Embryonic facial prominence (tissue), 1 donor: ENCODE results near the gene CLTCL1.
"Not testable (repeated sequence)": the region's sequence is repeated elsewhere in the genome, so short reads cannot be mapped to it uniquely, and the experiment has no call there.

ENCODE experiments used
- DNase-seq: peaks from one replicate; pipeline ENCODE4 v3.0.0-alpha.2; 2016; ENCODE audit errors: extremely low spot score

Gene CLTCL1

GRCh38 chr22:19291580-19292457 is at the start of gene CLTCL1:
Gene CLTCL1, minus strand, starts transcription at chr22:19291719. Its CDS starts 78 bp downstream, at chr22:19291641.
- DNase-seq = peak; percentile 66

GRCh38 chr22:19337137-19337536 is 45.6 kb upstream of the CLTCL1 start:
- DNase-seq = no peak

DNA sequence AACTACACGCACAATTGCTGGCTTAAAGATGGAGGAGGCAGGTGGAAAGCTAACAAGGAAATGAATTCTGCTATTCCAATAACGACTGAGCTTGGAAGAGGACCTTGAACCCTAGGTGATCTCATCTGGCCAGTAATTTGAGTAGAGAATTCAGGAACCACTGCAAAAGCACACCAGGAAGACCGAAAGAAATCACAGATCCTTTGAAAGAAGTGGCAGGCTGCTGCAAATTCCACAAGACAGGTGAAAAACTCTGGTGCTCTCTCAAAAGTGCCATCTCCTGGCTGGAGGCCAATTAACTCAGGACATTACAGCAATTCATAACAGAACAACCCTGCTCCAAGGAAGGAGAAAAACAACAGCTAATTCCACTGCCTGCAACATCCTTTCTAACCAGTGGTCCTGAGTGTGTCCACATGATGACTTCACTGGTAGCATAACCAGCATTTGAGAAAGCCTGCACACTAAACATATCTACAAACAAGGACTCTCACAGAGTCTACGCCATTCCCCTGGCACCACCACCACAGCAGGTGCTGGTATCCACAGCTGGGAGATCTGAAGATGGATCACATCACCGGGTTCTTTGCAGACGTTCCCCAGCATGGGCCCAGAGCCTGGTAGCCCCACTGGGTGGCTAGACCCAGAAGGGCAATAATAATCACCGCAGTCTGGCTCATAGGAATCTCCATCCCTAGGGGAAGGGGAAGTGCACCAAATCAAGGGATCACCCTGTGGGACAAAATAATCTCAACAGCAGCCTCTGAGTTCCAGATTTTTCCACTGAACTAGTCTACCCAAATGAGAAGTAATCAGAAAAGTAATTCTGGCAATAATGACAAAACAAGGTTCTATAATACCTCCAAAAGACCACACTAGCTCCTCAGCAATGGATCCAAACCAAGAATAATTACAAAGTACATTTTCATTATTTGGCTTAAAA is 44.9 kb upstream of the CLTCL1 start:
- DNase-seq = no peak

DNA sequence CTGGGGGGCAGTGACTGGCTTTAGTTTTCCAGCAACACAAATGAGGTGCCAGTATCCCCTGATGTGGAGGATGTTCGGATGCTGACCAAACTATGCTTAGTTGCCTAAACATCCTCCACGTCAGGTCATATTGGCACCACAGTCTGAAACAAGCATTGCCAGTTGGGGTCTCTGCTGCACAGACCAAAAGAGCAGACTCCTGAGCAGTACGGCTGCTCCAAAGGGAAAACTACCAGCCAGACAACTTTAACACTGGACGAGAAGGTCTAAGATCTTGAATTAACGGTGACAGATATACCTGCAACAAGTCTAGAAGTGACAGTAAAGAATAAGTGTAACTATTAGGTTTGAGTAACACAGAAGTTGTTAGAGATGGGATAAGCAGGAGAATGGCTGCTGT is 40.5 kb upstream of the CLTCL1 start:
- DNase-seq = no peak

- DNase-seq = no peak
Observed at GRCh38 chr22:19331474-19331873, 40.0 kb upstream of the CLTCL1 start.

GRCh38 chr22:19330865-19331418 is 39.4 kb upstream of the CLTCL1 start:
- no peak for DNase-seq

DNA sequence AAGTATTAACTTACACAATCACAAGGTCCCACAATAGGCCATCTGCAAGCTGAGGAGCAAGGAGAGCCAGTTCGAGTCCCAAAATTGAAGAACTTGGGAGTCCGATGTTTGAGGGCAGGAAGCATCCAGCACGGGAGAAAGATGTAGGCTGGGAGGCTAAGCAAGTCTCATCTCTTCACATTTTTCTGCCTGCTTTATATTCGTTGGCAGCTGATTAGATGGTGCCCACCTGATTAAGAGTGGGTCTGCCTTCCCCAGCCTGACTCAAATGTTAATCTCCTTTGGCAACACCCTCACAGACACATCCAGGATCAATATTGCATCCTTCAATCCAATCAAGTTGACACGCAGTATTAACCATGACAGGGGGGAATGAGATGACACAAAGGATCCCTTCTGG is 38.7 kb upstream of the CLTCL1 start:
- DNase-seq = not testable (repeated sequence)

DNA sequence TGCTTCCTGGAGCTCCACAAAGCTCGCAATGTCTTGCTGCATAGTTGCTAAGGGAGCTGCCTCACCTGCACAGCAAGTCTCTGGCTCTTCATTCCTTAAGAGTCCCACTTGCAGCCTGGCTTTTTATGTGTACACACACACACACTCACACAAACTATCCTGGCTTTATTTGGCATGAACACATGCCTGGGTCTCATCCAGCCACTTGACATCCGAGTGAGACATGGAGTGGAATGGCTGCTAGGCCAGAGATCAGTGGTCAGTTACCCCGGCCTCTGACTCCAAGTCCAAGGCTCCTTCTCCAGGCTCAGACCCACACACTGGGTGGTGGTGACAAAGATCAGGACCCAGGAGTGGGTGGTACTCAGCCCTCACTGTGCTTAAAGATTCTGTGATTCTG is 37.9 kb upstream of the CLTCL1 start:
- no peak for DNase-seq

DNA sequence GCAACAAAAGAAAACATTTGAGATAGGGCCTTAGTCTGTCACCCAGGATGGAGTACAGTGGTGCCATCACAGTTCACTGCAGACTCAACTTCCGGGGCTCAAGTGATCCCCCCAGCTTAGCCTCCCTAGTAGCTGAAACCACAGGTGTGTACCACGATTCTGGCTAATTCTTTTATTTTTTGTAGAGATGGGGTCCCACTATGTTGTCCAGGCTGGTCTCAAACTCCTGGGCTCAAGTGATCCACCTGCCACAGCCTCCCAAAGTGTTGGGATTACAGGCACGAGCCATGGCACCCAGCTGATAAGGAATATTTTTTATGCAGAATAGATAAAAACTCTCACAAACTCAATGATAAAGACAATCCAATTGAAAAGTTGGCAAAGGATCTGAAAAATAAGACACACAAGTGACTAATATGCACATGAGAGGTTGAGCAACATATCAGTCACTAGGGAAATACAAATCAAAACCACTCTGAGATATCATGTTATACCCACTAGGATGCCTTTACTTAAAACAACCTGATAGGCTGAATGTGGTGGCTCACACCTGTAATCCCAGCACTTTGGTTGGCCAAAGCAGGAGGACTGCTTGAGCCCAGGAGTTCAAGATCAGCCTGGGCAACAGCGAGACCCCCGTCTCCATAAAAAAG is 33.9 kb upstream of the CLTCL1 start:
- DNase-seq = no peak

GRCh38 chr22:19323420-19323819 is 31.9 kb upstream of the CLTCL1 start:
- not testable (repeated sequence) for DNase-seq

- no peak for DNase-seq
Observed at GRCh38 chr22:19321757-19322156, 30.2 kb upstream of the CLTCL1 start.

GRCh38 chr22:19320136-19320535 is 28.6 kb upstream of the CLTCL1 start:
- not testable (repeated sequence) for DNase-seq

DNA sequence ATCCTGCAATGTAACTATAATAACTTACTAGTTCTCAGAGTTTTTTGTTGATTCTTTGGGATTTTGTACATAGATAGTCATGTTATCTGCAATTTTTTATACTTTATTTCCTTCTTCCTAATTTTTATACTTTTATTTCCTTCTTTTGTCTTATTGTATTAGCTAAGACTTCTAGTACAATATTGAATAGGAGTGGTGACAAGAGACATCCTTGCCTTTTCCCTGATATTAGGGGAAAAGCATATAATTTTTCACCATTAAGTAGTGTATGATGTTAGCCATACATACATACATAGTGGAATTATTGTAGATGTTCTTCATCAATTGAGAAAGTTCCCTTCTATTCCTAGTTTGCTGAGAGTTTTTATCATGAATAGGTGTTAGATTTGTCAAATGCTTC is 27.8 kb upstream of the CLTCL1 start:
- no peak for DNase-seq

GRCh38 chr22:19317865-19318264 is 26.3 kb upstream of the CLTCL1 start:
- no peak for DNase-seq

GRCh38 chr22:19307872-19308271 is 16.4 kb upstream of the CLTCL1 start:
- no peak for DNase-seq

- not testable (repeated sequence) for DNase-seq
Observed at GRCh38 chr22:19306535-19306934, 15.0 kb upstream of the CLTCL1 start.

DNA sequence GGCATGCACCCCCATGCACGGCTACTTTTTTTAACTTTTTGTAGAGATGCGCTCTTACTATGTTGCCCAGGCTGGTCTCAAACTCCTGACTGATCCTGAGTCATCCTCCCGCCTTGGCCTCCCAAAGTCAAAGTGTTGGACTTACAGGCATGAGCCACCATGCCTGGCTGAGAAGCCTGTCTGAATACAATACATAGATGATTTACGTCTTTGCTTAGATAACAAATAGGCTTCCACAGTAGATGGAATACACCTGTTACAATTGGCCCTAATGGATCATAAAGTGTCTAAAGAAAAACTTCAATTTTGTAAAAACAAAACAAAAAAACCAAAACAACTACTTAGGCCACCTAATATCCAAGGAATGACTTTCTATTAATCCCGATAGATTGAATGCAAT is 13.0 kb upstream of the CLTCL1 start:
- DNase-seq = no peak

GRCh38 chr22:19303785-19304184 is 12.3 kb upstream of the CLTCL1 start:
- DNase-seq = no peak

DNA sequence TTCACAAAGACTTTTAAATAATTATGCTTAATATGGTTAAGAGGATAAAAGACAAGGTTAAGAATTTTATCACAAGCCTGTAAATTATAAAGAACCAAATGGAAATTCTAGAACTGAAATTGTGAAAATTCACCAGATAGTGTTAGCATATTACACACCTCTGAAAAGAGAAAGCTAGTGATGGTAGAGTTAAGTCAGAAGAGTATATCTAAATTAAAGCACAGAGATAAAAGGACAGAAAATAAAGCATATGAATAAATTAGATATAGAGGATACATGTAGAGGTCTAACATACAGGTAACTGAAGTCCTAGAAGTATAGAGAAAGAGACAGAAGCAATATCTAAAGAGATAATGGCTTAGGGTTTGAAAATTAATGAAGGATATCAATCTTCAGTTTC is 4.2 kb upstream of the CLTCL1 start:
- no peak for DNase-seq

DNA sequence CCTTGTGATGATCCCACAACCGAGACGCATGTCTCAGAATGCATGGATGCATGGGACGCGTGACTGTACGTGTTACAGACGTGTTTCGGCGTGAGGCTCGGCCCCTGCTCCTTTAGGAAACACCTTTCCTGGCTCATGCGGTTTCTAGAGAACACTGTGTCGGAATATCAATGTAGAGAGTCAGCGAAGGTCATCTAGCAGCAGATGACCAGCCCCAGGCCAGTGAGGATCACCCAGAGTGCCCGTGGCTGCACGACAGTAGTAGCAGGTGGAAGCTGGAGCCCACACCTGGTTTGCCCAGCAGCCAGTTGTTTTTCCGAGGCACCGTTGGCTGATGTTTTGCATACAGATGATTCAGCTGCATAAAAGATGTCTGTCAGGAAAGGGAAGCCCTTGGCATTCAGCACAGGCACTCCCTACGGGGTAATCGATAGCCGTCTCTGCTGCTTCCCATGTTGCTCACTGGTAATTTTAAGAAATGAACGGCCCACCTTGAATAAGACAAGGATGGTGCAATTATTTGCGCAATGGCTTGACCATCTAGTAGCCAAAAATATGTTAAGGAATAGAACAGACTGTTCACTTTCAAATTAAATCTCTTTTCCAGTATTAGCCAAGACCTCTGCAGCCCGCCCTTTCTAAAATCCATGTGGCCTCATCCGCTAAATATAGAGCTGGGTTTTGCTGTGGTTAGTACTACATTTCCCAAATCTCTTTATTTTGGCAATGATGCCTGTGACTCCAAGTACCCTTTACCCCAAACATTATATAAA is 1.1 kb upstream of the CLTCL1 start:
- DNase-seq = no peak

GRCh38 chr22:19291218-19291579 is 320 bp downstream of the CLTCL1 start:
- no peak for DNase-seq
